Fibroblast of gingiva (primary cell): ENCODE measurements around the gene CDH4.
A peak's percentile ranks its signal among the peaks of the same experiment; 100 is the strongest.

ENCODE experiments used
- DNase-seq: peaks from one replicate; pipeline ENCODE4 v3.0.0-alpha.2; 2011; ENCODE audit warnings: low read depth

CDH4 gene

DNA sequence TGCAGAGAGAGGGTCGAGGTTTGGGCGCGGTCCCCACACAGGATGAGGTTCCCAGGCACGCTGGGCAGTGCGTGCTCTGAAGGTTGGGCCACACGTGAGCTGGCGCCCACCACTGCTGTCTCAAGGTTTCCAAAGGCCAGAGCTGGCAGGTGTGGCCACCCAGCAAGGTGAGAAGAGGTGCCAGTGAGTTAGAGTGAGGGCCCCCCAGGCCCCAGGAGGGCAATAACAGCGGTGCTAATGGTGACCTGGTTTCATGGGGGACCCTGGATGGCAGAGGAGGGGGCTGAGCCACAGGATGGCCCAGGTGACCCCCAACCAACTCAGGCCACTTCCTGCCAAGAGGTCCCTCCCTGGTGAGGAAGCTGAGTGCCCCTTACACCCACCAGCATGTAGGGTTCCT is 628.6 kb downstream of the CDH4 start:
- no peak for DNase-seq

DNA sequence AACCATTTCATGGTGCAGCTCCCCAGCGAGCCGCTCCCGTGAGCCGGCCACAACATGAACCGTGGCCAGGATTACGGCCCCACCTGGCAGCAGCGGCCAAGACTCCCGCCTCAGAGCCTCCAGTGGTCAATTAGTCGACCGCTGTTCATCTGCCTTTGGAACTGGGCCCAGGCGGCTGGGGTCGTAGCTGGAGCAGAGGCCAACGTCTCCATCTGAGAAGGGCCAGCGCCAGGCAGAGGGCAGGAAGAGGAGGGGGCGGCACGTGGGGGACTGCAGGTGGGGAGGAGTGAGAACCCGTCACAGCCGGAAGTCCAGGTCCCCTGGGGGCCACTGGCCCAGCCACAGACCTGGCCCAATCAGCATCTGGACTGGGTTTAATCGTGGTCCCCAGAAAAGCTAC is 629.4 kb downstream of the CDH4 start:
- no peak for DNase-seq

DNA sequence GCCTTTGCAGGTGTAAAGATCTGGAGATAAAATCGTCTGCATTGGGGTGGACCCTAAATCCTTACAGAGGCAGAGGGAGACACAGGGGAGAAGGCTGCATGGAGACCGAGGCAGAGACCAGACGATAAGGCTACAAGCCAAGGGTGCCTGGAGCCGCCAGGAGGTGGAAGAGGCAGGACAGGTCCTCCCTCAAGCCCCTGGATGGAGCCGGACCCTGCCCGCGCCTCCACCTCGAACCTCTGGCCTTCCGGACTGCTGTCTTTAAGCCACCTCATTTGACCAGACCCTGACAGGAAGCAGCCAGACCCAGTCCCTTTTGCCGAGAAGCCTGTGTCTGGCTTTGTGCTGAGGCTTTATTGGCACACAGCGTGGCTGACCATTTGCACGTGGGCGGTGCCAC is 629.8 kb downstream of the CDH4 start:
- no peak for DNase-seq

- no peak for DNase-seq
Measured at GRCh38 chr20:61882716-61883615, 630.9 kb downstream of the CDH4 start.

- no peak for DNase-seq
Measured at GRCh38 chr20:61883857-61884393, 631.9 kb downstream of the CDH4 start.

DNA sequence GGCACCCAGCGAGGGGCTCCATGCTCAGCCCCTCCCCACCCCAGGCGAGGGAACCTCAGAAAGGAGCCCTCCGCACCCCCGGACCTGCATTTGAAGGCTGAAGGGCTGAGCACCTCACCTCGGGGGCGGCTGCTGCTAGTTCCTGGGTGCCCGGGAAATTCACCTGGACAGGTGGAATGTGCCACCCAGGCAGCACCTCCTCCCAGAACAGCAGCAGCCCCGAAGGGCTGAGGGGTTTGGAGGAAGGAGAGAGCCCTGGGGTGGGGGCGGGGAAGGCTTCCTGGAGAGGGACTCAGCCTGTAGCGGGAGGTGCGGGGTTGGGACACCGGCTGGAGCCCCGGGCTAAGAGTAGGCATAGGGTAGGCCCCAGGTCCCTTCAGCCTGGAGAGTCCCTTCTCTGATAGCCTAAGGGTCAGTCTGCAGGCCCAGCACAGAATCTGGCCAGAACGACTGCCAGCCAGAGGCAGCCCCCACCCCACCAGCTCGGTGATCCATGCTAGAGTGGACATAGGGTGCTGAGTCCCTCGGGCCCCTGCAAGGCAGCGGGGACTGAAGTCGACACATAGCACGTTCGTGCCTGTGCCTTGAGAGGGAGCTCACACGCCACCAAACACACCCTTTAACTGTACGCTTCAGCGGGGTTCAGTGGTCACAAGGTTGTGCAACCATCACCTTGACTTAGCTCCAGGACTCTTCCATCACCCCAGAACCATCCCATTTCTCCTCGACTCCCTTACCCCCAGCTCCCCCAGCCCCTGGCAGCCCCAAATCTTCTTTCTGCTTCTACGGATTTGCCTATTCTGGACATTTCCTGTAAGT is 632.7 kb downstream of the CDH4 start:
- no peak for DNase-seq

DNA sequence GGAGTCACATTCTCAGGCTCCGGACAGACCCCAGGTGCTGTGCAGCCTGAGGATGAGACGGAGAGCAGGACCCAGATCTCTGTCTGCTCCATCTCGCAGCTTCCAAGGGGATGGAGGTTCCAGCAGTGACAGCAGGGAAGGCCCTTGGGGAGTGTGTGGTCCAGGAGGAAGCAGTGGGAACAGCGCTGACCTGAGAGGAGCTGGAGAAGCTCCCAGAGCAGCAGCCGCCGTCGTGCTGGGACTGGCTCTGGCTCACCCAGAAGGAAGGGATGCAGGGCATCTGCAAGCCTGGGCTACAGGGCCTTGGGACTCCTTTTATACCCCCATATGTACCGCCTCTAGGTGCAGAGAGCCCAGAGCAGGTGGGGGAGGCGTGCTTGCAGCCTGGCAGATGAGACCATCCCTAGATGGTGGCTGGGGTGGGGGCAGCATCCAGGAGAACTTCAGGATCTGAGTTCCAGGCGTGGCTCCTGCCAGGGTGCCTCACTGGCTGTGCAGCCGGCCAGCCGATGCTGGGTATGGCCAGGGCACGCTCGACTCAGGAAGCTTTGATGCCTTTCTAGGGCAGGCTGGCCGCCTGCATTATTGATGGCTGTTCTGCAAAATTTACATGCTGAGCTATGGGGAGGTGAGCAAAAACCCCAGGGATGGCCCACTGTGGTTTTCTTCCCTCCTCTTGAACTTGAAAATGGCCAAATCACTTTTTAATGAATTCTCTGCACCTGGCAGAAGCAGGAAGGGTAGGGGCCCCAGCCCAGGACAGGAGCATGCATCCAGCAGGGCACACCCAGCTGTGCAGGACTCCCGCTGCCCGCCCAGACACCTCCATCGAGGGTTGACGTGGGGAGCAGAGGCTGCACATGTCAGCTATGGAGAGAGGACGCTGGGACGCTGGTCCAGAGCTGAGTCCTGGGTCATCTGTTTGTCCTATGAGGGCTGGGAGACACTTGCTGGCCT is 634.0 kb downstream of the CDH4 start:
- no peak for DNase-seq

GRCh38 chr20:61886721-61887595 is 634.9 kb downstream of the CDH4 start:
- DNase-seq: peak; percentile 9

DNA sequence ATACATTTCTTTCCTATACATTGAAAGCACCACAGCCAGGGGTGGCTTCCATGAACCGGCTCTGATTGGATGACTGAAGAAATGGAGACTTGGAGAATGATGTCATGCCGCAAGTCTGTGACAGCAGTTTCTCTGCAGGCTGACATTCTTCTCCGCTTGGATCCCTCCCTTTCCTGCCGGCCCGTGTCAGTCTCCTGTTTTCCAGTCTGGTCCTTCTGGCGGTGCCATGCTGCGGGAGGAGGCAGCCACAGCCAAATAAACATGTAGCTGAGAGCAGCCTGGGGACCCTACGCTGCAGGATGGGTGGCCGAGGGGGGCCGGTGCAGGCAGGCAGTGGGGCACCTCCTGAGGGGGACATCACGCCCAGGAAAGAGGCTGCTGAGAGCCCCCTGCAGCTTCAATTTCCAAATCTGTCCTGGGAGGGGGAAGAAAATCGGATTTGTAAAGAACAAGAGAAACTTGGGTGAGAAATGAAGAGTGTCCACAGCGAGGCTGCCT is 635.6 kb downstream of the CDH4 start:
- no peak for DNase-seq

DNA sequence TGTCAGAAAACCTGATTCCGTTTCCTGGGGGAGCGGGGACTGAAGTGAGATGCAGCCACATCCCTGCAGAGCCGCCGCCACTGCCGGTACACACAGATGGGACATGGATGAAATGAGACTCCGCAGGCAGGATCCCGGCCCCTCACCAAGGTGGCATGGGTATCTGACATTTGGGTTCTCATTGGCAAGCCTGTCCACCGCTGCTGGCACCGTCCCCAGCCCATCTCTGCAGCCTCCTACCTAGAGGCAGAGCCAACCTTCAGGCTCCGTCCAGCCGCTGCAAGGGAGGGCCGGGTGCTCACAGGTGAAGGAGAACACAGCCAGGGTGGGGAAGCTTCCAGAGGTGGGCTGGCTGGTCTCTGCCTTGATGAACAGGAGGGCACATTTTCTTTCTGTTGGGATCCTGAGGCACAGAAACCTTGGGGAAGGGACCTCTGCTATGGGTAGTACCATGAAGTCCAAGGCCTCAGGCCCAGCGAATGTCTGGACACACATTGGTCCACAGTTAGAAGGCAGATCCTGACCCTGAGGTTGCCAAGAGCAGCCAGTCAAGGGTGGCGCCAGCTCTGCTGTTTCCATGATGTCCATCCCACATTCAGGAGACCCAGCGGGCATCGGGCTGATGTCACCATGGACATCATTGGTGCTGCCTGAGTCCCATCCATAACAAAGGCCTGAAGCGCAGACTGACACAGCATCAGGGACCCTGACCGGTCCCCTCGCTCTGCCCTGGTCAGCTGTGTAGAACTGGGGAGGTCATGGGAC is 636.2 kb downstream of the CDH4 start:
- no peak for DNase-seq

DNA sequence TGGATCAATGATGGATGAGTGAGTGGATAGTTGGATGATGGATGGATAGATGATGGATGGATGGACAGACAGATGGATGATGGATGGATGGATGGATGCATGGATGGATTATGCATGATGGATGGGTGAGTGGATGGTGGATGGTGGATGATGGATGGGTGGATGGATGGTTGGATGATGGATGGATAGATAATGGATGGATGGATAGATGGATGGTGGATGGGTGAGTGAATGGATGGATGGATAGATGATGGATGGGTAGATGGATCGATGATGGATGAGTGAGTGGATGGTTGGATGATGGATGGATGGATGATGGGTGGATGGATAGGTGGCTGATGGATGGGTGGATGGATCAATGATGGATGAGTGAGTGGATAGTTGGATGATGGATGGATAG is 637.6 kb downstream of the CDH4 start:
- DNase-seq: no peak

DNA sequence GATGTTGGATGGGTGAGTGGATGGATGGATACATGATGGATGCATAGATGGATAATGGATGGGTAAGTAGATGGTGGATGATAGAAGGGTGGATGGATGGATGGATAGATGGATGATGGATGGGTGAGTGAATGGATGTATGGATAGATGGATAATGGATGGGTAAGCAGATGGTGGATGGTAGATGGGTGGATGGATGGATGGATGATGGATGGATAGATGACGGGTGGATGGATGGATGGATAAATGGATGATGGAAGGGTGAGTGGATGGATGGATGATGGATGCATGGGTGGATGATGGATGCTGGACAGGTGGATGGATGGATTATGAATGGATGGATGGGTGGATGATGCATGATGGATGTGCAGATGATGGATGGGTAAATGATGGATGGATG is 638.1 kb downstream of the CDH4 start:
- no peak for DNase-seq

DNA sequence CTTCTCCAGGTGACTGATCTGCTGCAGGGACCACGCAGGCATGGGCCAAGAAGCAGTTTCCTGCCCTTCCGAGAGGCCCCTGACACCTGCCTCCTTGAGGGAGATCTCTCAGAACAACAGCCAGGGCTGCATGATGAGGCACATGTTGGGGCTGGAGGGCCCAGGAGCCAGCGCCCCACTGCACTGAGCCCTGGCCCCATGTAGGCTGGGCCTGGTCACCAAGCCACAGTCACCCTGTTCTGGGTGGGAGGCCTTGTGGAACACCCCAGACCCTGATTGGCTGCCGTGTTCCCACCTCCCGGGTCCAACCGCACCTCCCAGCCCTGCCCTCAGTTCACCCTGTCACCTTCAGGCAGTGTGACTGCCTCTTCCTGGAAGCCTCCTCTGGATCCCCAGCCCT is 639.4 kb downstream of the CDH4 start:
- DNase-seq: no peak

GRCh38 chr20:61891916-61892649 is 640.0 kb downstream of the CDH4 start:
- no peak for DNase-seq

DNA sequence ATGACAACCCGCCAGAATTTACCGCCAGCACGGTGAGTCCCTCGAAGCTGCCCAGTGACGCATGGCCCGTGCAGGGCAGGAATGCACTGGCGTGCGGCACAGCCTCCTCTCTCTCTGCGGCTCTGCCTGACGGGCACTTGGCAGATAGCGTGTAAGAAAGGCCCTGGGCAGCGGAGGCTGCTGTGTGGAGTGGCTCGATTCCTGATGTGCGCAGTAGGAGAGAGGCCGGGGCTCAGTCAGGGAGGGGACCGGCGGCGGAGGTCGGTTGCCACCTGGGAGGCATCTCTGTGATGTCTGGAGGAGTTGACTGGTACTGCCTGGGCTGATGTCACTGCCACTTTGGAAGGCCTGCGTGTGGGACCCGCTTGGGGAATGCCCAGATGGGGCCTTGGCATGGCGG is 643.0 kb downstream of the CDH4 start:
- no peak for DNase-seq

DNA sequence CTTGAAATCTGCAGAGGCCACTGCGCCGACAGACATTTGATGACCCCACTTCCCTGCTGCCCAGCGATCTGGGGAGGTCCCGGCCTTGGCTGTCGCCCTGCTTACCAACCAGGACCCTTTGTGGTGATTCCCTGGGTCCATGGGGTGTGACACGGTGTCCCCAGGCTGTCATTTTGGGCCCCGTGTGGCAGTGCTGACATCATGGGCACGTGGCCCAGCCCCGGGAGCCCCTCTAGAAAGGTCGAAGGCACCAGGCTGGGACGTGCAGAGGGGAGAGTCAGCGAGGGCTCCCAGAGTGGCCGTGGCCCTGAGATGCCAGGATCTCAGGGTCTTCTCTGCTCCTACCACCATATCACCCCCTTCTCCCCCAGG is 643.6 kb downstream of the CDH4 start:
- DNase-seq: no peak

- DNase-seq: peak; percentile 18
Measured at GRCh38 chr20:61896058-61896961, 644.2 kb downstream of the CDH4 start.
